Prostate gland (tissue), 2 donors: Measurements from ENCODE around the gene CEP104.

Experiments used
- CTCF ChIP-seq, 4 experiments: fragments of 200-600 bp in 2 of 4; fragments of 450-650 bp in 2 of 4; sonication (generic) in 2 of 4; IDR thresholded peaks; 1 replicate in 3 of 4; 2 replicates in 1 of 4; pipeline ENCODE4 v1.5.1; 2016 to 2019; ENCODE audit warnings: antibody characterized with exemption in 4 of 4, mild to moderate bottlenecking in 2 of 4, moderate library complexity in 2 of 4
- POLR2A ChIP-seq: fragments of 450-650 bp; IDR thresholded peaks from one replicate; pipeline ENCODE4 v1.6.1; 2016; ENCODE audit warnings: antibody characterized with exemption, mild to moderate bottlenecking
- POLR2AphosphoS5 ChIP-seq: sonication (generic); formaldehyde crosslinking; IDR thresholded peaks from one replicate; pipeline ENCODE4 v1.6.1; 2017; ENCODE audit warnings: antibody characterized with exemption

- TF ChIP-seq CTCF (IDR thresholded peaks at IDR 0.05) (no peak), POLR2A (no peak), POLR2AphosphoS5 (no peak)
These were observed 45.1 kb upstream of the CEP104 start for GRCh38 chr1:3902111-3902511.
